ENCODE measurements around the gene RIPOR1.

GRCh38 chr16:67580202-67580601 lies 51.6 kb downstream of the RIPOR1 start:
- TF ChIP-seq CTCF (conservative IDR thresholded peaks at IDR 0.05; ENCODE audit: low read length) = no peak
- TF ChIP-seq EZH2phosphoT487 (IDR thresholded peaks at IDR 0.05; ENCODE audit: borderline replicate concordance) = no peak
